K562 (cell line): ENCODE data around the gene NUCB2.

Experiments used
- ASH1L ChIP-seq: fragments of 450-650 bp; IDR thresholded peaks from 2 replicates; pipeline ENCODE4 v1.6.1; 2018; ENCODE audit warnings: borderline replicate concordance, mild to moderate bottlenecking, low read depth; ENCODE audit not compliant: partially characterized antibody
- FOXK1 ChIP-seq: sonication (generic); formaldehyde crosslinking; IDR thresholded peaks from 2 replicates; pipeline ENCODE4 v1.8.0; 2022; ENCODE audit warnings: missing genetic modification reagents, mild to moderate bottlenecking, borderline replicate concordance
- POLR2A ChIP-seq: fragments of 450-650 bp; conservative IDR thresholded peaks from 2 replicates; pipeline ENCODE4 v1.6.1; 2016
- POLR2AphosphoS5 ChIP-seq: IDR thresholded peaks from 2 replicates; pipeline ENCODE4 v1.6.1; 2011; ENCODE audit warnings: mild to moderate bottlenecking, low read depth, low read length, moderate library complexity; ENCODE audit not compliant: control insufficient read depth, insufficient read depth
- ZNF174 ChIP-seq: fragments of 250-450 bp; sonication (Bioruptor Pico); IDR thresholded peaks from 2 replicates; pipeline ENCODE4 v1.4.0; 2020; ENCODE audit warnings: mild to moderate bottlenecking
- ZNF830 ChIP-seq: fragments of 250-450 bp; sonication (Bioruptor Pico); IDR thresholded peaks from 2 replicates; pipeline ENCODE4 v1.5.0; 2021; ENCODE audit warnings: mild to moderate bottlenecking
- TF ChIP-seq, protein P1 (sequence below): IDR thresholded peaks from 3 replicates; pipeline ENCODE4 v1.6.1; 2011; ENCODE audit warnings: borderline replicate concordance, mild to moderate bottlenecking; ENCODE audit not compliant: insufficient read length, insufficient read depth

GRCh38 chr11:17263769-17264168 lies 12.8 kb upstream of the NUCB2 start:
- TF ChIP-seq ZNF830 (CRISPR knock-in tag) (no peak), POLR2A (no peak), FOXK1 (no peak), ASH1L (no peak), POLR2AphosphoS5 (no peak), ZNF174 (CRISPR knock-in tag) (no peak)
- TF ChIP-seq, protein P1, sequence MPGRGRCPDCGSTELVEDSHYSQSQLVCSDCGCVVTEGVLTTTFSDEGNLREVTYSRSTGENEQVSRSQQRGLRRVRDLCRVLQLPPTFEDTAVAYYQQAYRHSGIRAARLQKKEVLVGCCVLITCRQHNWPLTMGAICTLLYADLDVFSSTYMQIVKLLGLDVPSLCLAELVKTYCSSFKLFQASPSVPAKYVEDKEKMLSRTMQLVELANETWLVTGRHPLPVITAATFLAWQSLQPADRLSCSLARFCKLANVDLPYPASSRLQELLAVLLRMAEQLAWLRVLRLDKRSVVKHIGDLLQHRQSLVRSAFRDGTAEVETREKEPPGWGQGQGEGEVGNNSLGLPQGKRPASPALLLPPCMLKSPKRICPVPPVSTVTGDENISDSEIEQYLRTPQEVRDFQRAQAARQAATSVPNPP, result no peak
